GM12865 (cell line): ENCODE measurements around the gene CLEC16A.

Experiments
- DNase-seq: peaks from one replicate; pipeline ENCODE4 v3.0.0; 2010; ENCODE audit warnings: low read depth
- H3K4me3 ChIP-seq: 2 replicates; pipeline ENCODE4 v1.5.1; 2011; ENCODE audit warnings: mild to moderate bottlenecking, low read depth, low read length, control low read depth
- TF ChIP-seq, protein P1 (sequence below): IDR thresholded peaks from 2 replicates; pipeline ENCODE4 v1.5.1; 2011; ENCODE audit warnings: low read length, control low read depth, low read depth, inconsistent platforms; ENCODE audit not compliant: insufficient read depth; ENCODE audit errors: missing control alignments

Gene CLEC16A

DNA sequence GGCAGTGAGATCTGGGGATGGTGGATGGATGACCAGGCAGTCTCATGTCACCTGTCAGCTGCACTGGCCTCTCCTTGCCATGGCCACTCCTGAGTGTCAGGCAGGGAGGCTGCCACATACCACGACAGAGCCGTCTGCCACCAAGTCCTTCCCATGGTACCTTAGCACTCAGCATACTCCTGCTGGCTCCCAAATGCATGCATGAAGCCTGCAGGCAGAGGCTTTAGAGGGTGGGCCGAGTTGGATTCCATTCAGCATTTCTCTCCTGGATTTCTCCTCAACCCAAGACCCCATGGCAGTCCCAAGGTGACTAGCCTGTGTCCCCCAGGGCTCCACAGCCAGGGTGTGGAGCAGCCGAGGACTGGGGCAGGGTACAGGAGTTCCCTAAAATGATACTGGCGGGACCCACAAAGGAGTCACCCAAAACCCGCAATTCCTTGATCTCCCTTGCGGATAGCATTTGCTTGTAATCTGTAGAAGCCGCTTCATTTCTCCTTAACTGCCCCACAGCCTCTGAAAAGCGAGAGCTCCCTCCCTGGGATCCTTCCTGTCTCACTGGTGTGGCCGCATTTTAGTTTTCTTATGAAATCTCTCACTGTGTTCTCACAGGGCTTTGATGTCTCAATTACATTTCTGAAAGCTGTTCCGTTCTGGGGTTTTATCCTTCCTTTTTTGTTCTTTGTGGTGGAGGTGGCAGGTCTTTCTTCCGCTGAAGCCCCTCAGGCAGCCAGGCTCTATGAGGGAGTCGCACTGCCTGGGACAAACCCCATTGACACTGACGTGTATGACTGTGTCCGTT is 170.2 kb downstream of the CLEC16A start:
- peak; percentile 76 for DNase-seq
- no peak overlapping the region for H3K4me3 ChIP-seq
- TF ChIP-seq, protein P1, sequence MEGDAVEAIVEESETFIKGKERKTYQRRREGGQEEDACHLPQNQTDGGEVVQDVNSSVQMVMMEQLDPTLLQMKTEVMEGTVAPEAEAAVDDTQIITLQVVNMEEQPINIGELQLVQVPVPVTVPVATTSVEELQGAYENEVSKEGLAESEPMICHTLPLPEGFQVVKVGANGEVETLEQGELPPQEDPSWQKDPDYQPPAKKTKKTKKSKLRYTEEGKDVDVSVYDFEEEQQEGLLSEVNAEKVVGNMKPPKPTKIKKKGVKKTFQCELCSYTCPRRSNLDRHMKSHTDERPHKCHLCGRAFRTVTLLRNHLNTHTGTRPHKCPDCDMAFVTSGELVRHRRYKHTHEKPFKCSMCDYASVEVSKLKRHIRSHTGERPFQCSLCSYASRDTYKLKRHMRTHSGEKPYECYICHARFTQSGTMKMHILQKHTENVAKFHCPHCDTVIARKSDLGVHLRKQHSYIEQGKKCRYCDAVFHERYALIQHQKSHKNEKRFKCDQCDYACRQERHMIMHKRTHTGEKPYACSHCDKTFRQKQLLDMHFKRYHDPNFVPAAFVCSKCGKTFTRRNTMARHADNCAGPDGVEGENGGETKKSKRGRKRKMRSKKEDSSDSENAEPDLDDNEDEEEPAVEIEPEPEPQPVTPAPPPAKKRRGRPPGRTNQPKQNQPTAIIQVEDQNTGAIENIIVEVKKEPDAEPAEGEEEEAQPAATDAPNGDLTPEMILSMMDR, result no peak

GRCh38 chr16:11117576-11118211 is 173.3 kb downstream of the CLEC16A start:
- DNase-seq, result peak; percentile 70
- no peak overlapping the region for H3K4me3 ChIP-seq
- TF ChIP-seq, protein P1, result no peak

GRCh38 chr16:11118479-11118878 is 174.1 kb downstream of the CLEC16A start:
- no peak overlapping the region for H3K4me3 ChIP-seq
- TF ChIP-seq, protein P1, result no peak
- no peak for DNase-seq

DNA sequence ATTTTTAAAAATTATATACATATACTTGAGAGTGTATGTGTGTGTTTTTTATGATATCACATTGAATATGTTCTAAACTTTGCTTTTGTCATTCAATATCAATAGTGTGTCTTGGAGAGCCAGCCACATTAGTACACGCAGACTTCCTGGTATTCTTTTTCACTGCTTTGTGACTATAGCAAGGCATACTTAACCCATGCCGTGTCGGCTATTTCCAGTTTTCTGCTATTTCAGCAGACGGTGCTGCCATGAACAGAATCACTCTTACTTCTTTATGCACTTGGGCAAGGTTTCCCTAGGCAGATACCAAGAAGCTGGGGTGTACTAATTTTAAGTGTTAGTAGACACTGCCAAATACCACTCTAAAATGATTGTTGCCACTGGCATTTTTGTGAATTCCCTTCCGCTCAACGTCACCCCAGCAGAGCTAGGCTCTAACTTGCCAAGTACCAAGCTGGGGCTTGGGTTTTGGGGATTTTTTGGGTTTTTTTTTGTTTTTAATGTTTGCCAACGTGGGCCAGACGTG is 176.8 kb downstream of the CLEC16A start:
- TF ChIP-seq, protein P1, result no peak
- no peak for DNase-seq
- H3K4me3 ChIP-seq, result no peak overlapping the region

DNA sequence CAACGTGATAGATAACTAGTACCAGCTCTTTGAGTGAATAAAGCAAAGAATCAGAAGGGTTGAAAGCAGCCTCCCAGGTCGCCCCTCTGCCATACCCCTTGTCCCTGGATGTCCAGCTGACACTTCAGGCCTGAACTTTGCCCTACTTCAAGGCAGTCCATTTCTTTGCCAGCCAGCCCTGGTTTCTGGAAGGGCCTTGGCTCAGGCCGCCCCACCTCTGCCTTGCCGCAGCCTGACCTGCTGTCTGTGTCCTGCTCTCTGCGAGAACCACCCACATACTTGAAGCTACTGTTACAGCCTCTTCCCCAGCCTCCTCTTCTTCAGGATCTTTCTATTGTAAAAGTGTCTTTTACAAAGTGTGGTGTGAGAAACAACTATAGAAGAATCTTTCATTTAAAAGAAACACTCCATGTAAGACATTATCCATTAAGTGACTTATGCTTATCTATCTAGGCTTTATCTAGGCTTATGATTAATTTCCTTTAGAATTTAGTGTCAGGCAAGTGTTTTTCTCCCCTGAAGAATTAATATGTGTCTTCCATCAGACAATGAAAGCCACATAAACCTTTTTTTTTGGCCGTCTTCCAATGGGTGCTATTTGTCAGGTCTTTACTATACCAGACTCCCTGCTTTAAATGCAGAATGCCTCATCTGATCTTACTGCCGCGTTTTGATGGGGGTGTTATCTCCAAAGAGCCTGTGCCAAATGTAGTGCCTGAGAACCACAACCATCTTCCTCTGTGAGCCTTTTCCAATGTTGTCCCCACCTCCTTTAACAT is 177.7 kb downstream of the CLEC16A start:
- no peak for DNase-seq
- H3K4me3 ChIP-seq, result no peak overlapping the region
- TF ChIP-seq, protein P1, result no peak

DNA sequence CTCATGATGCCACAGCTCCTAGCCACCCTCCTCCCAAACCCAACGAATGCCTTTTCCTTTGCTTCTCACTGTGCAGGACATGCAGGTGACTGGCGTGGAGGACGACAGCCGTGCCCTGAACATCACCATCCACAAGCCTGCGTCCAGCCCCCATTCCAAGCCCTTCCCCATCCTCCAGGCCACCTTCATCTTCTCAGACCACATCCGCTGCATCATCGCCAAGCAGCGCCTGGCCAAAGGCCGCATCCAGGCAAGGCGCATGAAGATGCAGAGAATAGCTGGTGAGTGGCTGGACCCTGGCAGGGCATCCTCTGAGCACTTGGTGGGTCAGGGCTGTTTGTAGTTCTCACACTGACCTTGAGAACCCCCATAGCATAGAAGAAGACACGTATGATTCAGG is 179.3 kb downstream of the CLEC16A start:
- TF ChIP-seq, protein P1, result no peak
- no peak for DNase-seq
- no peak overlapping the region for H3K4me3 ChIP-seq
